NCI-H460 (cell line): ENCODE results near the gene GNMT. TPM values are rescaled to one million over a fixed set of nuclear protein-coding genes. Genes with fewer than 3 reads are reported as not detected.

ENCODE experiments used
- DNase-seq: peaks from one replicate; pipeline ENCODE4 v3.0.0-alpha.2; 2016; ENCODE audit warnings: low read depth; ENCODE audit errors: extremely low read depth
- polyA plus RNA-seq: library from polyadenylated mRNA; depleted of rRNA; stranded (reverse); fragments of >200 nt; gene quantifications from 2 replicates; pipeline ENCODE4 v1.2.3, GENCODE V29; 2014; cell fraction: nucleus; rRNA removed
- total RNA-seq: library from RNA; depleted of rRNA; stranded (reverse); fragments of >200 nt; shearing (Covaris generic); gene quantifications from 2 replicates; pipeline ENCODE4 v1.2.3, GENCODE V29; 2014; rRNA removed

Gene GNMT
- not detected in 2 replicates for total RNA-seq
- not detected in 2 replicates for polyA plus RNA-seq

DNA sequence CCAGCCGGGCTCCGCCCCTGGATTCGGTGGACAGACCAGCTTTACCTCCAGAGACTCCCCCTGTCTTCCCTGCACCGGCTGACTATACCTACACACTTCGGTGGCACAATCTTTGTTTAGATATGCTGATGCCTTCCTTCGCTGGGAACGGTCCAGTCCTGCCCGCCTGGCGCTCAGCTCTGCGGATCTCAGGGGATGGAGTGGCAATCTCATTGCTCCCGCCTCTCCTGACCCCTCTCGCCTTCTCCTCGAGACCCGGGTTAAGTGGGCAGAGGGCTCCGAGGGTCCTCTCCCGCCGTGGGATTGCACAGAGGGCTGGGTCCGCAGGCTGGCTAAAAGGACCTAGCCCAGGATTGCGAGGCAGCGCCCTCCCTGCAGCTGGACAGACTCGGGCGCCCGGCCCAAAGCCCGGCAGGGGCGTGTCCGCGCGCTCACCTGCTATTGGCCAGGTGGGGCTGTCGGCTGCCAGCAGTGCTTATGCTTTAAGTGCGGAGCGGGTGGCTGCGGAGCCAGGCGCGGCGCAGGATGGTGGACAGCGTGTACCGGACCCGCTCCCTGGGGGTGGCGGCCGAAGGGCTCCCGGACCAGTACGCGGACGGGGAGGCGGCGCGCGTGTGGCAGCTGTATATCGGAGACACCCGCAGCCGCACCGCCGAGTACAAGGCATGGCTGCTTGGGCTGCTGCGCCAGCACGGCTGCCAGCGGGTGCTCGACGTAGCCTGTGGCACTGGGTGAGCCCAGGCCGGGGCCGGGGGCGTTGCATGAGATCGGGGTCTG lies at the start of gene GNMT:
GNMT (plus strand) TSS at position 512 of the 777 bp plus-strand sequence; CDS start at position 526, 14 bp downstream.
- no peak for DNase-seq

DNA sequence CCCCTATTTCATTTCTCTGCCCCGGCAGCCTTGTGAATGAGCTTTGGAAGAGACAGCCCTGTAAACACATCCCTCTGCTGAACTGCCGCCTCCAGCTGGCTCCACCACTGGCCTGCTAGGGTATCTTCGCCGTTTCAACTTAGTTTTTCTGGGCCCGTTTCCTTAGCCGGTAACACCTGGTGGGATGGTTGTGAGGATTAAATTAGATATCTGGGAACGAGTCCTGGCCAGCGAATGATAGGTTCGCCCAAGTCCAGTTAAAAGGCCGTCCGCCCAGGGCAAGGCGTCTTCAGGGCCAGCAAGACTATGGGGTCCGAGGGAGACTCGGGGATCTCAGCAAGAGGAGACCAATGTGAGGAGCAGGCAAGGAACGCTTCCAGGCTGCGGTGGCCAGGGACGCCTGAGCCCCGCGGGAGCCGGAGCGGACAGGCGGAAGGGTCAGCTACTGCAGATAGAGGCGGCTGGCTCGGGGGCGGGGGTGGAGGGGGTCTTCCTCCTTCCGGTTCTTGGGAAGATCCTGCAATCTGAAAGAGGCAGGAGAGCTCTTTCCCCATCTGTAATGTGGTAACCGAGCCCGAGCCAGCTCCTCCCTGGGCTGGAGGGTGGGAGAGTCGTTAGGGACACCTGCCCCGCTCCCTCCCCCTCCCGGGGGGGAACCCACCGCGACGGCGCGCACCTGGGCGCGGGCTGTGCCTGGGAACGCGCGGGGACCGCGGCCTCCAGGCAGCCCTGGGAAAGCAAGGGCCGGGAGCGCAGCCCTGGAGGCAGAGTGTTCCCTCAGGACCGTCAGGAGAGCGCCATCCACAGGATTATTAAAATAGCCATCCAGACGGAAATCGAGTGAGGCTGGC lies 49.2 kb upstream of the GNMT start:
- DNase-seq, result no peak

DNA sequence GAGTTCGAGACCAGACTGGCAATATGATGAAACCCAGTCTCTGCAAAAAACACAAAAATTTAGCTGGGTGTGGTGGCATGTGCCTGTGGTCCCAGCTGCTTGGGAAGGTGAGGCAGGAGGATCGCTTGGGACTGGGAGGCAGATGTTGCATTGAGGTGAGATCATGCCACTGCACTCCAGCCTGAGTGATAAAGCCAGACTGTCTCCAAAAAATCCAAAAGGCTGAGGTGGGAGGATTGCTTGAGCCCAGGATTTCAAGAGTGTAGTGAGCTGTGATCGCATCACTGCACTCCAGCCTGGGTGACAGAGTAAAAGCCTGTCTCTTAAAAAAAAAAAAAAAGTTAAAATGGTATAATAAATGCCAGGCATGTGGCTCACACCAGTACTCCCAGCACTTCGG lies 46.0 kb upstream of the GNMT start:
- no peak for DNase-seq

DNA sequence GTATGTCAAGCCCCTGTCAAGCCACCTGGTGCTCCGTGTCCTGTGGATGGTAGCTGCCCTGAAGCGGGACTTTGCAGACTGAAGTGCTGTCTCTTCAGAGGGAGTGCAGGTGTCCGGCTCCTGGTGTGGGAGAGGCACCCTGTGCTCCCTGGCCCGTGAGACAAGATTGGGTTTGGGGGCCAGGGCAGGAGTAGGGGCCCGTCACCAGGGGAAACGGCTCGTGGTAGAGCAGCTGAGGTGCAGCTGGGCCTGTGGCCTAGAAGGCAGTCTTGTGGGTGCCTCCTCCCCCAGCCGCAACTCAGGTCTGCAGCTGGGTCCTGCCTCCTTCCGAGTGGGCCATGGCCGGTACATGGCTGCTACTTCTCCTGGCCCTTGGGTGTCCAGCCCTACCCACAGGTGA lies 44.8 kb upstream of the GNMT start, which contains the start of gene PTCRA:
PTCRA (plus strand) TSS at position 322 of the 400 bp plus-strand sequence; CDS start at position 339, 17 bp downstream.
- no peak for DNase-seq

DNA sequence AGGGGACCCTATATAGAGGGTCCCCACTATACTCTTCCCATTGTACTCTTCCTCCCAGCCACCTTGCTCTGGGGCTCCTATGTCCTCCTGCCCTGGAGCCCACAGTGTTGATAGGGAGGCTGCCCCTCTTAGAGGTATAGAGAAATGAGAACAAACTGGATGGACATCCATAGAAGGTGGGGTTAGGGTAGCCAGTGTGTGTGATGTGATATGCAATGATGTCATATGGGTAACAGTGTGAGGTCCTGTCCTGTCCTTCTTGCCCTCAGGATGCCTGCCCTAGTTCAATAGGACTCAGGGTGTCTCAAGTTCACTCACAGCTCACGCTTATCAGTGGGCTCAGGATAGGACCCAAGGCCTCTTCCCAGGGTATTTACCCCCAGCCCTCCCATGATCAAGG lies 44.3 kb upstream of the GNMT start:
- DNase-seq, result no peak

DNA sequence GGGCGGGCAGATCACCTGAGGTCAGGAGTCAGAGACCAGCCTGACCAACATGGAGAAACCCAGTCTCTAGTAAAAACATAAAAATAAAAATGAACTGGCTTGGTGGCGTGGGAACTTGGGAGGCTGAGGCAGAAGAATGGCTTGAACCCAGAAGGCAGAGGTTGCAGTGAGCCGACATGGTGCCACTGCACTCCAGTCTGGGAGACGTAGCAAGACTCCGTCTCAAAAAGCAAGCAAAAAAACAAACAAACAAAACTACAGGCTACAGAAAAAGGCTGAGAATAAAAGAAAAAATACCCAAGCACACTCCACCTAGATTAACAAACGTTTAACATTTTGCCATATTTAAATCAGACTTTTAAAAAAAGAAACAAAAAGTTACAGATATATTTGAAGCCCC lies 38.8 kb upstream of the GNMT start:
- DNase-seq, result no peak

DNA sequence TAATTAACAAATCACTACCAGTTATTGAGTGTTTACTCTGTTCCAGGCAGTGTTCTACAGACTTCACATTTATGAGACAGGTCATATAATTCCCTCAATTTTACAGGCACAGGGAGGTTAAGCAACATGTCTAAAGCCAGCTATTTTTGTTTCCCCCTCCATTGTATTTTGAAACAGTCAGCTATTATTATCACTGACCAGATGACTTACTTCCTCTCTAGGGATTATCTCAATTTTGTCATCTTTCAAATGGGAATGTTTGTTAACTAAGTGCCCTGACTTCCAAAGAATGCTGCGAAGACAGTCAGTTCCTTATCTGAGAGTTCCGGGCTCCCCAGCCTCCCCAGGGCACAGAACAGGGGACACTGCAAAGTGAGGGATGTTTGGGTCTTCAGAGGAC lies 36.9 kb upstream of the GNMT start:
- DNase-seq, result no peak

DNA sequence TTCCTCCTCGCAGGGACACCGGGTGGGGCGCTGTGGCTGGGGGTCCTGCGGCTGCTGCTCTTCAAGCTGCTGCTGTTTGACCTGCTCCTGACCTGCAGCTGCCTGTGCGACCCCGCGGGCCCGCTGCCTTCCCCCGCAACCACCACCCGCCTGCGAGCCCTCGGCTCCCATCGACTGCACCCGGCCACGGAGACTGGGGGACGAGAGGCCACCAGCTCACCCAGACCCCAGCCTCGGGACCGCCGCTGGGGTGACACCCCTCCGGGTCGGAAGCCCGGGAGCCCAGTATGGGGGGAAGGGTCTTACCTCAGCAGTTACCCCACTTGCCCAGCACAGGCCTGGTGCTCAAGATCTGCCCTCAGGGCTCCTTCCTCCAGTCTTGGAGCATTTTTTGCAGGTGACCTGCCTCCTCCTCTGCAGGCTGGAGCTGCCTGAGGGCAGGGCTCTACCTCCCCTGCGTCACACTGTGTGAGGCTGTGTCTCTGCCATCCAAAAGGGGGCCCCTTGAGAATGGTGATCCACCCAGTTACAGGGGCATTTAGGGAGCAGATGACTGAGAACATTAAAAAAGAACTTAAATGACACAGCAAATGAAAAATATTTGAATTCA lies 35.2 kb upstream of the GNMT start:
- DNase-seq, result no peak

DNA sequence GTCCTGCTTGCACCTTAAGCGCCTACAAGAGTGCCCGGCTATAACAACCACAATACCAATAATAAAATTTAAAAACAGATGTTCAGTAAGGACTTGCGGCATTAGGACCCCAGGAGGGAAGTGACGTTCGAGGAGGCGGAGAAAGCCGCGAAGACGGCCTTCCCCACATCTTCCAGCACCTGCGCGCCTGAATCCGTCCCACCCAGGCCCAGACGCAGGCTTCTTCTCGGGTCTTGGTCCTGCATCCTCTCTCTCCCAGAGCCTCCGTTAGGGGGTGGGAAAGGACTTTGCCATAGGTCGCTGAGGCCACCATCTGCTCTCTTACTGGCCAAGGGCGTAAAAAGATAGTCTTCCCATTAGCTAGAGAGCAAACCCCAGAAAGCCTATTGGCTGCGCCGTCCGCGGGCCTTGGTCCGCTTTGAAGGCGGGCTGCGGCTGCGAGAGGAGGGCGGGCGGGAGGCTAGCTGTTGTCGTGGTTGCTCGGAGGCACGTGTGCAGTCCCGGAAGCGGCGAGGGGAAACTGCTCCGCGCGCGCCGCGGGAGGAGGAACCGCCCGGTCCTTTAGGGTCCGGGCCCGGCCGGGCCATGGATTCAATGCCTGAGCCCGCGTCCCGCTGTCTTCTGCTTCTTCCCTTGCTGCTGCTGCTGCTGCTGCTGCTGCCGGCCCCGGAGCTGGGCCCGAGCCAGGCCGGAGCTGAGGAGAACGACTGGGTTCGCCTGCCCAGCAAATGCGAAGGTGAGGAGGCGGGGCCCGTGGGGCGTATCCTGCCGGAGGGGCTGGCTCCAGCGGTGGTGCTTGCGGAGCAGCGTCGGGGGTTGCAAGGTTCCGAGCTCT lies 31.4 kb upstream of the GNMT start, which contains the start of gene CNPY3:
CNPY3 (plus strand) TSS at position 495 of the 835 bp plus-strand sequence; CDS start at position 586, 91 bp downstream.
- DNase-seq, result peak; percentile 89

DNA sequence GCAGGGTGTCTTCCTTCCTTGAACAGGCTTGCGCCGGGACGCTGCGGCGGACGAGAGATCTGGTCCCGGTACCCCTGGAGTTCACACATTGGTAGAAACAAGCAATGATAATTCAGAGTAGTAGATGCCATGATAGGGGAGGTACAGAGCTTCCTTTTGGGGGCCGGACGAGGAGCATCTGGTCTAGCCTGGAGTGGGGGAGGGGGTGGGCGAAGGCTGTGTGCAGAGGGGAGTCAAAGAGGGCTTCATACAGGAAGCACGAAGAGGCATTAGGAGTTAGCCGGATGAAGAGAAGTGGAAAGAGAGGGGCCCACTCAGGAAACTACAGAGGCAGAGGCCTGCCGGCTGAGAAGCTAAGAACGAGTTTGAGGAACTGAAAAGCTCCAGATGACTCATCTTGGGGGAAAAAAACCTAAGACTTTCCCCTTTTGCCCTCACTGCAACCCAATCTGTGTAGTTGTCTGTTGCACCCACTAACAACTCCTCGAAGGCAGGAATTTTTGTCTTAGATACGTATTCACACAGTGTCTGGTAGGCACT lies 30.7 kb upstream of the GNMT start:
- no peak for DNase-seq

DNA sequence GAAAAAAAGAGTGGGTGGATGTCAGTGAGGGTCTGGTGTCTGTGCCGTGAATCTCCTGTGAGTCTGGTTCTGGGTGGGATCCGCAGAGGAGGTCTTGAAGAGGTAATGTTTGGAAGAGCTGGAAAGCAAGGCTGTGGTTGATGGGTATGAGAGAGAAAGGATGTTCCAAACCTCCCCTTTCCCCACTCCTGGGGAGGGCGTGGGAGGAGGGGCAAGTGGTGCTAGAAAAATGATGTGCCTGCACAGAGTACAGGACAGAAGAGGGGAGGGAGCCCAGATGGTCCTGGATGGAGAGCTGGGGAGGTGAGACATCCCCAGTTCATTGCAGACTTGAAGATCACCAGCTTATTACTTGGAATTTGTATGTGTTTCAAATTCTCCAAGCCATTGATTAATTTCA lies 28.1 kb upstream of the GNMT start:
- no peak for DNase-seq

DNA sequence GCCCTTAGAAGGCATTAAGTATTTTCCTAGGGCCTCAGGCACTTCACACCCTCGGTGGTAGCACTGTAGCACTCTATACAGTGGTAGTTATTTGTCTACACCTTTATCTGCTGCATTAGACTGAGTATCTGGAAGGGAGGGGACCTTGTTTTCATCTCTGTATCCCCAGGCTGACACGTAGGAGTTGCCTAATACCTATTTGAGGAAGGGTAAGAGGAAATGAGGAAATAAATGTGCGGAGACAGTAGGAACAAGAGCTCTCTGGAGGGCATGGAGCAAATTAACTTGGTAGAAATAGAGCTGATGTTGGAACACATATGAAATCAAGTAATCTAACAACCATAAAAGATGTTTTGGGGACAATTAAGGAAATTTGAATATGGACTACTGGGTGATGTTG lies 27.3 kb upstream of the GNMT start:
- DNase-seq, result no peak

DNA sequence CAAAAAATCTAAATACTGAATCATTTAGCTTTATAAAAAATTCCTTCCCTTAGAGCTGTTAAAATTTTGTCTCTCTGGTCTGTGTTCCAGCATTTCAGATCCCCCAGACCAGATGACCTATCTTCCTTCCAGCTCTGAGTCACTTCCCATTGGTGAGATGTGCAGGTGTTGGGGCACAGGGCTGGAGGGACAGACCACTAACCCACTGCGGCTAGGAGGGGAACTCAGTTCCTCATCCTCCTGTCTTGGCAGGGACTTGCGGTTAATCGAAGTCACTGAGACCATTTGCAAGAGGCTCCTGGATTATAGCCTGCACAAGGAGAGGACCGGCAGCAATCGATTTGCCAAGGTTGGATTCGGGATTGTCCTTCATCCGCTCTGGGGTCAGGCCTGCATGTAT lies 25.2 kb upstream of the GNMT start:
- no peak for DNase-seq

DNA sequence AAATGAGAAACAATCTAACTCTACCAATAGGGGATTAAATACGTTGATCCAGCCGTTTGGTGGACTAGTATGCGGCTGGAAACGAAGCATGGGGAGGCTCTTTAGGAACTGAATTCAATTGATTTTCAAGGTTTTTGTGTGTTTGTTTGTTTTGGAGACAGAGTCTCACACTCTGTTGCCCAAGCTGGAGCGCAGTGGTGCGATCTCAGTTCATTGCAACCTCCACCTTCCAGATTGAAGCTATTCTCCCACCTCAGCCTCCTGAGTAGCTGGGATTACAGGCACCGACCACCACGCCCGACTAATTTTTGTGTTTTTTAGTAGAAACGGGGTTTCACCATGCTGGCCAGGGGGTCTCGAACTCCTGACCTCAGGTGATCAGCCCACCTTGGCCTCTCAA lies 24.2 kb upstream of the GNMT start:
- DNase-seq, result no peak

DNA sequence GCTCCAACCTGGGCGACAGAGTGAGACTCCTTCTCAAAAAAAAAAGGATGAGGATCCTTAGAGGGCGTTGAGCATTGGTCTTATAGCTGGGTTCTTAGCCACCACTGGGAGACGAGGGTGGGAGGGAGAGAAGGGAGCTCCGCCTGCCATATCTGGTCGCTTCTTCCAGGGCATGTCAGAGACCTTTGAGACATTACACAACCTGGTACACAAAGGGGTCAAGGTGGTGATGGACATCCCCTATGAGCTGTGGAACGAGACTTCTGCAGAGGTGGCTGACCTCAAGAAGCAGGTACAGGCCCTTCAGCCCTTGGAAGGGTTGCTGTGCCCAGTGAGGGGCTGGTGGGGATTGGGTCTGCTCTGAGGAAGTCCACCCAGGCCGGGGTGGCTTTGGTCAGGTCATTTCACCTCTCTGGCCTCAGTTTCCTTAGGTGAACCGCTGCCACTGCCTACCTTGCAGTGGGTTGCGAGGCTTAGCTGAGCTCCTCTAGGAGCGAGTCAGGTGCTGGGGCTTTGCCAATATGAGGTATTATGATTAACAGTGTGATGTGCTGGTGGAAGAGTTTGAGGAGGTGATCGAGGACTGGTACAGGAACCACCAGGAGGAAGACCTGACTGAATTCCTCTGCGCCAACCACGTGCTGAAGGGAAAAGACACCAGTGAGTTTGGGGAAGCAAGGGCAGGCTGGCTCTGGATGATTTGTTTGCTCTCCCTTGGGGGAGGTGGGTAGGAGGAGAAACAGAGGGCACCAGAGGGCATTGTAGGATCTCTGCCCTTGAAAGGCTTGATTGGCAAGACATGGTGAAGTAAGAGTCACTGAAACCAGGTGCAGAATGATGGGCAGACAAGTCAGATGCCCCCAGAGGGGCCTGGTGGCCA lies 22.8 kb upstream of the GNMT start:
- no peak for DNase-seq

DNA sequence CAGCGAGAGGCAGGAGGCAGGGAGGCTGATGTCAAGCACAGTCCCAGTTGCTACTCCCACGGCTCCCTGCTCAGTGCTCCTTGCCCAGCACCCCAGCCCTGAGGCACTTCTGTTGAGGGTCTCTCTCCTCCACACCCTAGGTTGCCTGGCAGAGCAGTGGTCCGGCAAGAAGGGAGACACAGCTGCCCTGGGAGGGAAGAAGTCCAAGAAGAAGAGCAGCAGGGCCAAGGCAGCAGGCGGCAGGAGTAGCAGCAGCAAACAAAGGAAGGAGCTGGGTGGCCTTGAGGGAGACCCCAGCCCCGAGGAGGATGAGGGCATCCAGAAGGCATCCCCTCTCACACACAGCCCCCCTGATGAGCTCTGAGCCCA lies 22.1 kb upstream of the GNMT start:
- no peak for DNase-seq

DNA sequence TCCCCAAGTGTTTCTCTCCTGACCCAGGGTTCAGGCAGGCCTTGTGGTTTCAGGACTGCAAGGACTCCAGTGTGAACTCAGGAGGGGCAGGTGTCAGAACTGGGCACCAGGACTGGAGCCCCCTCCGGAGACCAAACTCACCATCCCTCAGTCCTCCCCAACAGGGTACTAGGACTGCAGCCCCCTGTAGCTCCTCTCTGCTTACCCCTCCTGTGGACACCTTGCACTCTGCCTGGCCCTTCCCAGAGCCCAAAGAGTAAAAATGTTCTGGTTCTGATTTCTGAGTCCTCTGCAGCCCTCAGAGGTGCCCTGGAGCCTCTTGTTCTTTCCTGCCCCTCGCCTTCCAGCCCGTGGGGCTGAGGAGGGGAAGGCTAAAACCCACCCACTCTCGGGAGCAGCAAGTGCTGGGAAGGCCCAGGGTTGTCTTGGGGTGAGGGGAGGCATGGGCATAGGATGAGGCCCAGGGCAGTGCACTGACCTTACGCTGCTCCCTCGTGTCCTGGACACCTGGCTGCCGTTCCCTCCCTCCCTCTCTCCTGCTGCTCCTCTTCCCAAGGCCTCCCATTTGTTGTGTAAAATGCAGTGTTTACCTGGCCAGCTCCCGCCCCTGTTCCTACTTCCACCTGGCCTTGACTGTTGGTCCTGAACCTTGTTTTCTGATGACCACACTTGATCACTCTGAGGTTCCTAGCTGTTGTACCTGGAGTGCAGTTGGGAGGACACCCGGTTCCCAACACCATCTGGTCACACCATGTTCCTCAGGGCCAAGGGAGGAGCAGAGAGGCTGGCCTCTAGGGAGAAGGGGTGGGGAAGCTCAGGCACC lies 21.4 kb upstream of the GNMT start:
- DNase-seq, result no peak

DNA sequence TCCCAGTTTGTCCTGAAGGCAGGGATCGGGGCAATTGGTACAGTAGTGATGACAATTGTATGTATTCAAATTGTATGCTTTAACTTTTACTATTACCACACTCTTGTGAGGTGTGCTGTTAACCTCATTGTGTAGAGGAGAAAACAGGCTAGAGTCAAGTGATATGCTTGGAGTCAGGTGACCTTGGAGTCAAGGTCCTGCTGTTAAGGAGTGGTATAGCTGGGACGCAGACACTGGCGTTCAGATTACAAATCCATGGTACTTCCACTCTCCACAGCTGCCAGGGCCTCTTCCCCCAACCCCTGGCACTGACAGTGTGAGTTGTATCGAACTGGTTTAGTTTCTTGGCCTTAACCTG lies 20.8 kb upstream of the GNMT start:
- no peak for DNase-seq
